Inflammatory macrophage treated with lipopolysaccharide for 4 hours (primary cell): ENCODE results near the gene CNPY4.

Source experiments
- DNase-seq: peaks from one replicate; pipeline ENCODE4 v3.0.0-alpha.2; 2020

Gene CNPY4

DNA sequence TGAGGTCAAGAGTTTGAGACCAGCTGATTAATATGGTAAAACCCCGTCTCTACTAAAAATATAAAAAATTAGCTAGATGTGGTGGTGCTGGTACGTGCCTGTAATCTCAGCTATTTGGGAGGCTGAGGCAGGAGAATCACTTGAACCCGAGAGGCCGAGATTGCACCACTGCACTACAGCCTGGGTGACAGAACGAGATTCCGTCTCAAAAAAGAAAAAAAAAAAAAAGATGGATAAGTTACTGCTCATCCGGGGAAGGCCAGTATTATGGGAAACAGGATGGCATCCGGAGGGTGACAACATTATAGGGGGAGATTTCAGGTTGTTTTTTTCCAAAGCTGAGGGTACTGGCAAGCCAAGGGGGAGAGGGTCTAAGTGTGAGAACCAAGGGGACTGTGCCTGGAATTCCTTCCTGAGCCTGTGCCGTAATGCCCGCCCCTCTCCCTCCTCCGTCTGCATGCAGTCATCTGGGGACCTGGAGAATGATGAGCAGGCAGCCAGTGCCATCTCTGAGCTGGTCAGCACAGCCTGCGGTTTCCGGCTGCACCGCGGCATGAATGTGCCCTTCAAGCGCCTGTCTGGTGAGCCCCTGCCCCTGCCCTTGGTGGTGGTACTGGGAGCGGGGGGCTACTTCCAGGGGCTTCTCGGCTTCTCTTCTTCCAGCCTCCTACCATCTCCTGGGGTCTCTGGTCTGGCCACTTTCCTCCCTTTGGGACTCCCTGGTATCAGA is 33.7 kb downstream of the CNPY4 start:
- no peak for DNase-seq

DNA sequence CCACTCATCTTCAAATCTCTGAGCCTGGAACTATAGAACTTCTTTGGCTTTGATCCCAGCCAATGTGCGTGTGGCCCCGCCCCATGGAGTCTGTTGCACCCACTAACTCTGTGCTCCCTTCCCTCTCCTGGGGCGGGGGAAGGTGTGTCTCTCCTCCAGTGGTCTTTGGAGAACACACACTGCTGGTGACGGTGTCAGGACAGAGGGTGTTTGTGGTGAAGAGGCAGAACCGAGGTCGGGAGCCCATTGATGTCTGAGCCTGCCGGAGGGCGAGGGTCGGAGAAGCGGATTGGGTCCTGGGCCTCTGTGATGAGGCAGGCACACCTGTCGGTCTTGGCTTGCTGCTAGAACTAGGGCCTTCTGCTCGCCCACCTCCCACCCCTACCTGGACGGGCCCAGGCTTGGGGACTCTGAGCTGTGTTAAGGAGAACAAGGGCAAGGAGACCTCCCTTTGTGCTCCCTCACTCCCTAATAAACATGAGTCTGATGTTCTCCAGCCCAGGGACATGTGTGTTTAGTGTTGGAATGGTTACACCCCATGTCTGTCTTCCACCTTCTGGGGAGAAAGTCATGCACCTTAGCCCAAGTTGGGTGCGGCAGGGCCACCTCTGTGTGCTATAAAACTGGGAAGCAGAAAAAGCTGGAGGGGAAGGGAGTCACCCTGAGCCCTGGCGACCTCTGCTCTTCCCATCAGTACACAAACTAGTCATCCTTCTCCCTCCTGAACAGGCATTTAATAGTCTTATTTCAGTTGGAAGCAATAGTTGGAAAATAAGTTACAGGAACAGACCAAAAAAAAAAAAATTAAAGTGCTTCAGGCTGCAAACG is 34.5 kb downstream of the CNPY4 start:
- no peak for DNase-seq

DNA sequence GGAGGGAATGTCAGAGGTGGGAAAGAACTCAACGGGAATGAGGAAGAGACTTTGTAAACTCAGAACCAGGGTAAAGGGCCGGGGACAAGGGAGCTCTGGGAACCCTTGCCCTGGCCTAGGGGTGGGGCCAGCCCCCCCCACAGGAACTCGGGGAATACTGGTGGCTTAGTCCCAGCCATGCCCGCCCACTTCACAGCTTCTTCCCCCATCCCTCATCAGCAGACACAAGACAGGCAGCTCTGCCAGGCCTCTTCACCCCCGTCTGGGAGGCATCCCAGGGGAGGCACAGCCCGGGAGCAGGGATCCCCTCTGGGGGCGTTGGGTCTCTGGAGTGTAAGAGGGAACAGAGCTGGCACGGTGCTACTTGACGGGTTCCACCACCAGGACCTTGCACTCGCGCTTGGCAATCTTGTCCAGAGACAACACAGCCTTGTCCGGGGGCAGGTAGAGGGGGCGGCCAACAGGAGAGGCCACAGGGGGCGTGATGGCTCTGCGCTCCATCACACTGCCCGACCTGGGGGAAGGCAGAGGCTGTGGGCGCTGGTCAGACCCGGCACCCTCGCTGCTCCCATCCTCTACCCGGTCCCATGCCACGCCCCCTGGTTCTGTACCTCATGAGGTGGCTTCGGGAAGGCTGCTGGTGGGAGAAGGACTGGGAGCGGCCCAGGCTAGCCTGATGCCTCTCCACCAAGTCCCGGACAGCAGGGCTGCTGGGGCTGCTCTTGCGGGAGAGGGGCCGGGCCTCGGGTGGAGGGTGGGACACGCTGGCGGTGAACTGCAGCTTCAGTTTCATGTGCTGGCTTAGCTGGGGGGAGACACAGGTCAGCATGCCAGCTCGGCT is 35.4 kb downstream of the CNPY4 start:
- no peak for DNase-seq

DNA sequence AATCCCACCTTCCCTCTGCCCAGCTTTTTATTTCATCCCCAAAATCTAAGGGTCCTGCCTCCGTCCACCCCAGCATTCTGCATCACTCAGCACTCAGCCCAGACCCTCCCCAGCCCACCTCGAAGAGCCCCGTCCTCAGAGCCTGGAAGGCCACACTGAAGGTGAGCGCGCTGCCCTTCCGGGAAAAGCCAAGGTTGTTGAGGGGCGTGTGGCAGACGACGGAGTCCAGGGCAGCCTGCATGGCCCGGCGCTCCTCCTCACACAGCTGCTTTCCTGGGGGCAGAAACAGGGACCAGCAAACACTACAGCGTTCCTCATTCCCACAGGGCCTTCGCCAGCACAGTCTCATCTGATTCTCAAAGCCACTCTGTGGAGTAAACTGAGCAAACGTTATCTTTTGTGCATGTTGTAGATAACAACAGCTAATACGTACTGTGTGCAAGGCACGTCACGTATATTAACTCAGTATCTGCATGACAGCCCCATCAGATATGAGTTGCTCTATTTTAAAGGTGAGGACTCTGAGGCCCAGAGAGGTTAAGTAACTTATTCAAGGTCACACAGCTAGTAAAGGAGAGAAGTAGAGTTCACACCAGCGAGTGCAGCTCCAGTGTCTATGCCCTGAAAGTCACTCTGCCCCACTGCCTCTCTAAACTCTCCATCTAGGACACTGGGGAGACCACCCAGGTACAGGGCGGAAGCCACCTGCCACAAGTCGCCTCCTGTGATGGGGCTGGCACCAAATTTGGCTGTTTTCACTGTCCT is 36.3 kb downstream of the CNPY4 start:
- DNase-seq = no peak

DNA sequence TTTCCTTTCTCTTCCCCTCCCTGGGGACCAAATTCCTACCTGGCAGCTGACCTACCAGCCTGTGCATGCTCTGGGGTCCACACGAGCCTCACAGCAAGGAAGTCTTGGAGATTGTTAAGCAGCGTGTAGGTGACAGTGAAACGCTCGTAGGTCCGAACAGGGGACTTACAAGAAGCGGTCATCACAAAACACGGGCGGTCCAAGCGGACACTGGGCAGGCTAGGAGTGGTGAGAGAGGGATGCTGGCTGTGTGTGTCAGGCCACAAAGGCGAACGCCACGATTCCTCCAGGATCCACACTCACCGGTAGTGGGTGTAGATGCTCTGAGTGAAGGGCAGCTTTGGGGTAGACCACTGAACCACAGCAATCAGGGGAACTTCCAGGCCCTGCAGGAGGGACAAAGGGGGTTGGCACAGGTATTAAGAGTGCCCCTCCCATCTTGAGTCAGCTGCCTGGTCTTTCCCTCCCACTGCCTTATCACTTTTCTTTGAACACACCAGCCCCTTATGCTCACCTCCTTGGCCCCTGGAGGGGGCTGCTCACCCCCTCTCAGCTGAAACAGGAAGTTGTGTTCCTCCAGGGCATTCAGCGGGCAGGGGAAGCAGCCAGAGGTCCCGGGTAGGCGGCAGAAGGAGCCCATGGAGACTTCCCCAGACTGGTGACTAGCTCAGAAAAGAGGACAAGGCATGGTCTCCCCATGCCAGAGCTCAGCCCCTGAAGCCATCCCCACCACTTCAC is 37.1 kb downstream of the CNPY4 start:
- peak; percentile 39 for DNase-seq

DNA sequence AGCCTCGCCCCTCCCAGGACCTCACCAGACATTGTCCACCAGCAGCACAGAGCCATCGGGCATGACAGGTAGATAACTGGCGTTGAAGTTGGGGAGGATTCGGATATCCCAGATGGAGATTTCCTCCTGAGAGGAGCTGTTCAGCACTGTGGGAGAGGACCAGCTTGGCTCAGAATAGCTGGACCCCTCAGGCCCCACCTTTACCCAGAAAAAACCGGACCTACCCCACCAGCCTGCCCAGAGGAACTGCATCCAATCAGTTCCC is 37.6 kb downstream of the CNPY4 start:
- no peak for DNase-seq

DNA sequence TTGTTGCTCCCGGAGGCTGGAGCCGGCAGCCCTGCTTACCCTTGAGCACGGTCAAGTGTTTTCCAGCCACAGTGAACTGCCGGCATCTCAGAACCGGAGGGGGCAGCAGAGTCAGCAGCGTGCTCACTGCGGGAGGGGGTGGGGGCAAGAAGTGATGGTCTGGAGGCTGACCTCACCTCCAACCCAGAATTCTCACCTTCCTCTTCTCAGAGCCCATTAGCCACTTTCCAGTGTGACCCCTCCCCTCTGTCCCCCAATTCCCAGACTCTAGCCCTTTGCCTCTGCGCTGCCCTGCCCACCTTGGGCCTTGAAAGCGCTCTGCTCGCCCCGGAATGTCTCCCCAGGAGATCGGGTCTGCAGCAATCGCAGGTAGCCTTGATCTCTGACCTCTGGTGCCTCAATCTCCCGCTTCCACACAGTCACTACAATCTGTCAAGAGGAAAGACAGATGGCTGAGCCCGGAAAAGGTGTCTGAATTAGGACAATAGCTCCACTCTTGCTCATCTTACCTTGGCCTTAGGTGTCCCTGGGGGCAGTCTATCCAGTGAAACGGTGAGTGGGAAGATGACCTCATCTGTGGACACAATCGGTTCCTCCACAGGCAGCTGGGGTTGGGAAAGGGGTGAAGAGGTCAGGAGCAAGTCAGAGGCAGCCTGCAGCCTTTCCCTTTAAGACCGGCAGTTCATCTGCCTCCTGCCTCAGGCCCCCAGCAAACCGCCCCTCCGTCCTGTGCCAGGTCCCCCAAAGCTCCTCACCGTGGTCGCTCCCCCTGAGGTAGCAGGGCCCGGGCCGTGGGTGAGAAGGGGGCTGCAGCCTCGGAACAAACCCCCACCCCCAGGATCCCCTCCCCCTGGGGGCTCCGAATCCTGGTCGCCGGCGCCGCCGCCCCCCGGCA is 38.1 kb downstream of the CNPY4 start:
- DNase-seq = peak; percentile 73

DNA sequence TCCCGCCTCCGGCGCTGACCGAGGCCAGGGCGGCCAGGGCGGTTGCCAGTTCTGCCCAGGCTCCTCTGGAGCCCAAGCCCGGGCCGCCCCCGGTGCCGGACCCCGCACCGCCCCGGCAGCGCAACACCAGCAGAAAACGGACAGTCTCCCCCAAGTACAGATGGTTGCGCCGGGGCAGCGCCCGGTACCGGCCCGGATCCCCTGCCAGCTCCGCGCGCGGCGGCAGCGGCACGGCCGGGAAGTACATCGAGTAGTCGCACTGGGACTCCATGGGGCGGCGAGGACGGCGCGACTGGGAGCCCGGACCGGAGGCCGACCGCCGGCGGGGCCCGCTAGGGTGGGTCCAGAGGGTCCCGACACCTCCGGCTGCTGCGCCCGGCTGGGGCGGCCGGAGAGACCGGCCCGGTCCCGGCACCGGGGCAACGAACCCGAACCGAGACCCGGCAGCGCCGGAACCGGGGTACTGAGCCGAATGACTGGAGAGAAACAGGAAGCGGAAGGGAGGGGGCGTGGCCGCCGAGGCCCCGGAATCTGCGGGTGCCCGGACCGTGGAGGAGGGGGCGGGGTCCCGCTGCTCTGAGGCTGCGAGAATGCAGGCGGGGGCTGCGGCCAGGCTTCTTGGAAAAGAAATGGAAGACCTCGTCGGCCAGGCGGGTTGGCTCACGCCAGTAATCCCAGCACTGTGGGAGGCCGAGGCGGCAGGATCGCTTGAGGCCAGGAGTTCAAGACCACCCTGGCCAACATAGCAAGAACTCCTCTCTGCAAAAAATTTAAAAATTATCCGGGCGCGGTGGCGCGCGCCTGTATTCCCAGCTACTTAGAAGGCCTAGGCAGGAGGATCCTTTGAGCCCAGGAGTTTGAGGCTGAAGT is 39.0 kb downstream of the CNPY4 start, which contains the start of gene TRAPPC14:
Gene TRAPPC14 (minus strand): TSS at position 495 of the 870 bp plus-strand sequence. CDS start 224 bp downstream, at position 271.
- peak; percentile 82 for DNase-seq

DNA sequence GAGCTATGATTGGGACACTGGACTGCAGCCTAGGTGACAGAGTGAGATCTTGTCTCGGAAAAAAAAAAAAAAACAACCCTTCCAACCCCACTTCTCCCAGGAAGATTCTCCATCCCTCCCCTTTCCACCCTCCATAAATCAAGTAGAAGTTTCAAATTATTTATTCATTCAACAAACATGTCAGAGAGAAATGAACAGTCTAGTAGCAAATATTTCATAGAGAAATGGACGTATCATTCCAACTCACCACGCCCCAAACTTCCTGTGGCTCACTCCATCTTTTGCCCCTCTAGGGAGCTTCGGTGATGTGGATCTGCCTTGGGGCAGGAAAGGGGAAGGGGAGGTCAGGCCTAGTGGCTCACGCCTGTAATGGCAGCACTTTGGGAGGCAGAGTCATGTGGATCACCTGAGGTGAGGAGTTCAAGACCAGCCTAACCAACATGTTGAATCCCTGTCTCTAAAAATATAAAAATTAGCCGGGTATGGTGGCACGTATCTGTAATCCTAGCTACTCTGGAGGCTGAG is 39.7 kb downstream of the CNPY4 start:
- peak; percentile 19 for DNase-seq

DNA sequence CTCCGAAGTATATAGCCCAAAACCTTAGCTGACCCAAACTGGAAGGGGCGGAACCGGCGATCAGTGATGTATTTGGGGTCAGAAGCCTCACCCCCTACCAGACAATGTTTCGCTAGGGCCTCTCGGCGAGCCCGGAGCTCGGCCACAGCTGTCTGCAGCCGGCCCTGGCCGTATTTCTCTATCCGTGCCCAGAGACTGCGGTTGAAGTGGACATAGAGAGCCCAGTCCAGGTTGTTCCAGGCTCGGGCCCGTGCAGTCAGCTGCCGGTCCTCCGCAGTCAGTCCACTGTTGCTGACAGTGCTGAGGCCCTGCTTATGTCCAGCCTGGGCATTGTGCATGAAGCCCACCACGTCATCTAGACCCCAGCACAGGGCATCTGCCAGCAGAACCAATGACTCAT is 40.6 kb downstream of the CNPY4 start:
- no peak for DNase-seq

DNA sequence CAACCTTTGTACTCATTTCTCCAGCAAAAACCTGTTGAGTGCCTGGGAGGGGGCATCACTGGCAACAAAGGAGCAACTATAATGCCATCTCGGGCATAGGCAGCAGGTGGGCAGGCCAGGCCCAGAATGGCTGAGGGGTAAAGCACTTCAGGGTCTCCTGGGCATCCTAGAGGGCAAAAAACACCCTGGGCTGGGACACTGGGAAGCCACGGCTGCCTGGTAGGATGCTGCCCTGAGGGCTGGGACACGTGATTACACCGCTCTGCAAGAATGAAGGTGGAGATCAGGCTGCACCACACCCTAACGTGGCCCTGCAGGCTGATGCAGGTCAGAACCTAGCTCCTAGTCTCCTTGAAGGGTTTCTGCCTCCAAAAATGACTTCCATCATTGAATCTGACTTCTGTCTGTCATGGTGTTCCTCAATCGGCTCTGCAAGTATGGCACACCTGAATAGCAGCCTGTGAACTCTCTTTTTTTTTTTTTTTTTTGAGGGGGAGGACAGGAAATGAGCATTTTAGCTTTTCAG is 43.6 kb downstream of the CNPY4 start:
- DNase-seq = no peak

DNA sequence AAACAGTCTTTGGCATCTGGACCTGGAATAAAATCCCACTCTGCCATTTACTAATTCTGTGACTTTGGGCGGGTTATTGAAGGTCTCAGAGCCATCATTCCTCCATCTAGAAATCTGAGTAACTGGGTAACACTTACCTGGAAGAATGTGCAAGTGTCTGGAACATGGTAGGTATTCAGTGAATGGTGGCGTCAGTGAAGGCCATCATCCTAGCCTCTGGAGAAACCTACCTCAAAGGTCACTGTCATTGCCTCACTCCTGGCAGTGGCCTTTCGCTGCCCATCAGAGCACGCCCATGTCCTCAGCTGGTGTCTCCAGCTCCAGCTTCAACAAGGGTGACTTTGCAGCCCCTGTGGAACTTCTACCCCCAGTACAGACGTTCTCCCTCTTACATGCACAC is 44.4 kb downstream of the CNPY4 start:
- no peak for DNase-seq

DNA sequence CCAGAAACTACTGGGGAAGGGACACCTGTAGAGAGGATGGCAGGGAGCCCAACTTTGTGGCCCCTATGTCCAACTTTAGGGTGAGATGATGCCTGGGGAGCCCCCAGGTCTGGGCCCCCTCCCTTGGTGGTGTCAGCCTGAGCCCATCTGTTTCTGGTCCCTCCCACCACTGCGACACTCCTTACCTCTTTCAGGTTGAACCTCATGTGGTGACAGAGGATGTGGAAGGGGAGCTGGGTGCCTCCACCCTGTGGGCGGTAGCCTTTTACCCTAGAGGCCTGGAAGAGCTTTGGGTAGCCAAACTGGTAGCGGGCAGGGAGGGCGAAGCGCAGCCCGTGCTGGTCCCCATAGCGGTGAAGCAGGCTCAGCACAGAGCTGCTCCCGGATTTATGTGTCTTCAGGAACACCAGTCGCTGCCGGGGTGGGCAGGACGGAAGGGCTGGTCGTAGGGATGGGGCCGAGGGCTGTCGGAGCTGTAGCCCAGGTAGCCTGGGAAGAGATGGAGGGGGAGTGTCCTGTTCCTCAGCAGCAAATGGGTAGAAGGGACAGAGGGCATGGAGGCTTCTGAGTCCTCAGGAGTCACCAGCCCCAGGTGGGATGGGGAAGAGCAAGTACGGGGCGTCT is 47.0 kb downstream of the CNPY4 start:
- no peak for DNase-seq

DNA sequence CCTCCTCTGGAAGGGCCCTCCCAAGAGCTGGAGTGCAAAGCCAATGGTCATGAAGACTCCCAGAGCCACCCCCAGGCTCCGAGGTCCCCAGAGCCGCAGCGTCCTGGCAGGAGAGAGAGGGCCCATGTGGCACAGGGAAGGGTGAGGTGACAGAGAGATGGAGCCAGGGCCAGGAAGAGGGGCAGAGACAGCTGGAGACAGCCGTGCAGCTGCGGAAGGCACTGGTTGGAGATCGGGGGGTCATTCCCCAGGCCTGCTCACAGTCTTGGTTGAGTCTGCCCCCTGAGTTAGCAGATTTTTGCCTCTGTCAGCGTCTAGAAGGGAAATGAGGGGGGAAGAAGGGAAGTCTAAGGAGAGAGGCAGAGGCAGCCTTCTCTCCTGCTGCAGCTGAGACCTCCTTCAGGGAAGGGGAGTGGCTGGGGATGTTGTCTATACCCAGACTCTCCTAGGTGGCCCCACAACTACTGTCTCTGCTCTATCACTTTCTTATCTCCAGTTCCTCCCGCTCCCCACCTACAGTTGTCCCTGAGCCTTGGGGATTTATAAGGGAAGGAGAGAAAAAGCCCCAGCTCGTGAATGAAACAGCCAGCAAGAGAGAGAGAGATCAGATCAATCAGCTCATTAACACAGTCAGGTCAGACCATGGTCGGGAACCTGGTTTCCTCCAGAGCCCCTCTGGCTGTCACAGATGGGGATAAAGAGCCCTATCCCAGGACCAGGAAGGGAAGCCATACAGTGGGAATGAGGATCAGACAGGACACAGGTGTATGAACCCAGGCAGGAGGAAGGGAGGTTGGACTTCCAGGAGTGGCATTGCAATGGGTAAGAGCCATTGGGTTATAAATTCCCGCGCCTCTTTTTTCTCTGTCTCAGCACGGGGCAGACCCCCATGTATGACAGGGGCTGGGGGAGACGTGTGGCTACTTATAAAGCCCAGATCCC is 47.8 kb downstream of the CNPY4 start:
- DNase-seq = no peak

DNA sequence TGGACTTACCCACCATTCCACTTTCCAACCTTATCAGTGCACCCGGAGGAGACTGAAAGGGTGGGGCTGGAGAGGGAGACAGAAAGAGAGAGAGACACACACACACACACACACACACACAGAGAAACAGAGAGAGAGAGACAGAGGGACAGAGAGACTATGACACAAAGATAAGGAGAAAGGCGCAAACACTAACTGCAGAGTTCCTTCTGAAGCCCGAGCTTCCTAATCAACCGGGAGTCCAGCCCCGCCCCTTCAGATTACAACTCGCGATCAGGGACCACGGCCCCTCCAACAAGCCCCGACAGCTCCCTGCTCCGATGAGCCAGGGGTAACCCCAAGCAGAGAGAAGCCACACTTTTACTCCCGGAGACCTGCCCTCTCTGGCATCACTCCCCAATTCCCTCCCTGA is 48.5 kb downstream of the CNPY4 start:
- DNase-seq = no peak

DNA sequence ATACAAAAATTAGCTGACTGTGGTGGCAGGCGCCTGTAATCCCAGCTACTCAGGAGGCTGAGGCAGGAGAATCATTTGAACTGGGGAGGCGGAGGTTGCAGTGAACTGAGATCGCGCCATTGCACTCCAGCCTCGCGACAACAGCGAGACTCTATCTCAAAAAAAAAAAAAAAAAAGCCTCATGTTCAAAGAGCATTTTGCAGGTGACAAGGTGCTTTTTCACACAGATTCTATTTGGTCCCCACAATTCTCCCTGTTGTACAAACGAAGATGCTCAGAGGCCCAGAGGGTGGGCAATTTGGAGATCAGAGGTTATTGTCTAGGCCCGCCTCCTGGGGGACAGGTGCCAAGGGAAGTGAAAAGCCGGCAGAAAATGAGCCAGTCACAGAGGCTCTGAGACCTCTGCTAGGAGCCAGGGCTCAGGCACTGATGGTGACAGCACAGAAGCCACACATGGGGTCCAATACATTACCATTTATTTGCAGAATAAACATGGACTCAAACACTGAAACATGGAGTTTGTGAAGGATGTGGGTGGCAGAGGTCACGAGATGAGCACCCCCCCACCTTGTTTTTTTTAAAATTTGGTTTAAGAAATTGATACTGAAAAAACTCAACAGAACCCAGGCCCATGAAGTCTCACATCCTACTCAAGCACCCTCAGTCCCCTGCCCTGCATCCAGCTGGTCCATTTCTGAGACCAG is 49.9 kb downstream of the CNPY4 start:
- DNase-seq = no peak
